ENCODE results near the gene PIGZ. TPM values are rescaled to one million over a fixed set of nuclear protein-coding genes. Genes with fewer than 3 reads are reported as not detected.

PIGZ gene
- total RNA-seq, 2 donors from 2014 or later, result 3.4 to 6.4 TPM

- intact Hi-C loops (cut with DNase I), result no loop called here
- DNase-seq (ENCODE audit: low spot score), result peak; percentile 58
Measured at GRCh38 chr3:196987022-196987421, 18.4 kb upstream of the PIGZ start.

GRCh38 chr3:196985954-196986885 lies 17.6 kb upstream of the PIGZ start:
- peak; percentile 37 for DNase-seq (ENCODE audit: low spot score)
- intact Hi-C loops (cut with DNase I), result no loop called here

DNA sequence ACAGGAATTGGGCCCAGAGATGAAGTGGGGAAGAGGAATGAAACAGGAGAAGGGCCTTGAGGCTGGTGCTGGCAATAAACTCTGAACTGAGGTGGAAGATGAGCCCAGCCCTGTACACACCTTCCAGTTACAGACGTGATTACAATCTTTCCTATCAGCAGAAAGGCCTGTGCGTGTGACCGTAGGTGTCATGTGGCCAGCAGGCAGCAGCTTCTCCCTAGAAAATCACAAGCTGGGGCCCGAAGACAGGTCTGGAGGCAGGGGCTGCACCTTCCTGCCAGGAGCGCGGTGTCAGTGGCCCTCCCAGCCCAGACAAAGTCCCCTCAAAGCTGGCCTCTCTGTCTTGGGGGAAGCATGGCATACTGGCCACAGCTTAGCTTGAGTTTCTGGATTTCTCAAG lies 16.7 kb upstream of the PIGZ start:
- peak; percentile 29 for DNase-seq (ENCODE audit: low spot score)
- intact Hi-C loops (cut with DNase I), result no loop called here

GRCh38 chr3:196983186-196983585 lies 14.6 kb upstream of the PIGZ start:
- intact Hi-C loops (cut with DNase I), result no loop called here
- no peak for DNase-seq (ENCODE audit: low spot score)

DNA sequence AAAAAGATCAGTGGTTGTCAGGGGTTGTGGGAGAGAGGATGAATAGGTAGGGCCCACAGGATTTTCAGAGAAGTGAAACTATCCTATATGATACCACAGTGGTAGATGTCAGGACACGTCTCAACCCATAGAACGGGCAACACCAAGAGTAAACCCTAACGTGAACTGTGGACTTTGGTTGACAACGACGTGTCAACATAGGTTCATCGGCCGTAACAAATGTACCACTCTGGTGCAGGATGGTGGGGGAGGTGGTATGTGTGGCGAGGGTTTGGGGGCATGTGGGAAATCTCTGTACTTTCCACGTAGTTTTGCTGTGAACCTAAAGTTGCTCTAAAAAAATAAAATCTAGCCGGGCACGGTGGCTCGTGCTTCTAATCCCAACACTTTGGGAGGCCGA lies 13.0 kb upstream of the PIGZ start:
- no peak for DNase-seq (ENCODE audit: low spot score)
- intact Hi-C loops (cut with DNase I), result no loop called here

DNA sequence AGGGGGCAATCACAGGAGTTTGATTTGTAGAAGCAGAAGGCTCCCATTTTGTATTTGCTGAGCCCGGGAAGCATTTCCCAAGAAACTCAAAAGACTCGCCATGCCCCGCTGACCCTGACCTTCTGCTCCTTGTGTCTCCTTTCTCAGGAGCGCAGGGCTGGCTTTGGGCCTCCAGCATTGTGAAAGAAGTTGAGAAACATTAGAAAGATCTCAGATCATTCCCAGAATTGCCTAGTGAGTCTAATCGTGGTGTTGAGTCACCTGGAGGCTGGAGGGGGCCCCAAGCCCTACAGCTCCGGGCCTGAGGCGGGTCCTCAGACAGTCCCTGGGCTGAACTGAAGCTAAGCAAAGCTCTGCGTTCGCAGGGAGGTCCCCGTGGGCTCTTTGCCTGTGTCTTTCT lies 10.9 kb upstream of the PIGZ start:
- intact Hi-C loops (cut with DNase I), result no loop called here
- no peak for DNase-seq (ENCODE audit: low spot score)

DNA sequence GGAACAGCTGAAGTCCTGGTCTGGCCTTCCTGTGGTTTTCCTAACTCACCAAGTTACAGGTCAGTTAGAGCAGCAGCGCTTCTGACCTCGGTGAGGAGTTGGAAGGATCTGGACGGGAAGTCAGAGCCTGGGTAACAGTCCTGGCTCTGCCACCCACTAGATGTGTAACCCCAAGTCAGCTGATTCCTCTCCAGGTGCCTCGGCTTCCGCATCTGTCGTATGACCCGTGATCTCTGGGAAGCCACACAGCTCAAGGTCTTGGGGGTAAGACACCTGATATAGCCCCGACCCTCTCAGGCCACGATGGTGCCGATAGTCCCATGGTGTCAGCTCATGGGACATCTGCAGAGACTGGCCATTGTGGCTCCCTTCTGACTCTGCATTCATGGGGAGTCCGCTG lies 8.3 kb upstream of the PIGZ start:
- no peak for DNase-seq (ENCODE audit: low spot score)
- intact Hi-C loops (cut with DNase I), result no loop called here

DNA sequence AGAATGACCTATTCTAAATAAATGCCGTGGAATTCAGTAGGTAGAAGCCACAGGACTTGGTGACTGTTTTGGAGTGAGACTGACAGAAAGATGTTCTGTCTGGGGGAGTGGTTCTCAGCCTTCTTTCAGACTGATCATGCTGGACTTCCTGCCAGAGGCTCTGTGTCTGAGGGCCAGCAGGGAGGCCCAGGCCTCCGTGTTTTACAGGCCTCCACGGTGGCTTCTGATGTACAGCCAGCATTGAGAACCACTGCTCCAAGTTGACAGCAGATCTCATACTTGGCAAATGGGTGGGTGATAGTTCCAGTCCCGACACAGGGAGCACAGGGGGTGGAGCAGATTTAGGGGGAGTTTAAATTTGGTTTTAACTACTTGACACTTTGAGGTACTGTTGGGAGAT lies 6.7 kb upstream of the PIGZ start:
- intact Hi-C loops (cut with DNase I), result no loop called here
- DNase-seq (ENCODE audit: low spot score), result no peak

DNA sequence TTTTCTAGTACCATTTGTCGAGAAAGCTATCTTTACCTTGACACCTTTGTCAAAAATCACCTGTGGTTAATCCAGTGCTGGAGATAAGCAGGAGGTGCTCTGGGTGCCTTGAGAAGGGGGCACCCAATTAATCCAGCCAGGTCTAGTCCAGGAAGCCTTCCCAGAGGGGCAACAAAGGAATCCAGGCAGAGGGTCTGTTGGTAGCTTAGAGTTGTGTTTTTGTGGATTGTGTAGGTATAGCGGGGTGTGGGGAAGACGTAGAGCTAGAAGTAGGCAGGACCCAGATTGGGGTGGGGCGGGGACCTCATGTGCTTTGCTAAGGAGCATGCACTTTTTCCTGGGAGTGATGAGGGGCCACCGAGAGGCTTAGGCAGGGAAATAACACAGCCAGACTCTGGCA lies 6.0 kb upstream of the PIGZ start:
- DNase-seq (ENCODE audit: low spot score), result no peak
- intact Hi-C loops (cut with DNase I), result no loop called here

DNA sequence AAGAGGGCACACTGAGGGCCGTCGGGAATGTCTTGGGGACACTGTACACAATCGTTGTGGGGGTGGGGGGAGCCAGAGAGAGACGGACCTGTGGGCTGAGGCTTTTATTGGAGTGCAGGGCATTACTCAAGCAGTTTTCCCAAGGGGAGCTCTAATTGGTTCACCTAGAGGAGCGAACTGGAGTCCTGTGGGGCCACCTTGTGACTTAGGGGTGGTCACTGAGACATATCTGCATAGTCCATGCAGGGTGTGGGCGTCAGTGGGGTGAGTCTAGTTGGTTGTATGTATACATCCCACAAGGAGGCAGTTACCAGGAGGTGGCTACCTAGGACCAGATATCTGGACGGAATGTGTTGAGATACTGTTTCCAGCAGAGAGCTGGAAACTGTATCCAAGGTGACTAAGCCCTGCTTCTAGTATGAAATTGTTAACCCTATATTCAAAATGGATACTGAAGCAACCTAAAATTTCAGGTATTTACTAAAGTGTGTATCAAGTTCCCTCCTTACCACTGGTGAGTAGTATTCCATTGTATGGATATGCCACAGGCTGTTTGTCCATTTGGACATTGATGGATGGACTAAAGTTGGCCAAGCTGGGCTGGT lies 2.6 kb upstream of the PIGZ start:
- intact Hi-C loops (cut with DNase I), result no loop called here
- DNase-seq (ENCODE audit: low spot score), result no peak

DNA sequence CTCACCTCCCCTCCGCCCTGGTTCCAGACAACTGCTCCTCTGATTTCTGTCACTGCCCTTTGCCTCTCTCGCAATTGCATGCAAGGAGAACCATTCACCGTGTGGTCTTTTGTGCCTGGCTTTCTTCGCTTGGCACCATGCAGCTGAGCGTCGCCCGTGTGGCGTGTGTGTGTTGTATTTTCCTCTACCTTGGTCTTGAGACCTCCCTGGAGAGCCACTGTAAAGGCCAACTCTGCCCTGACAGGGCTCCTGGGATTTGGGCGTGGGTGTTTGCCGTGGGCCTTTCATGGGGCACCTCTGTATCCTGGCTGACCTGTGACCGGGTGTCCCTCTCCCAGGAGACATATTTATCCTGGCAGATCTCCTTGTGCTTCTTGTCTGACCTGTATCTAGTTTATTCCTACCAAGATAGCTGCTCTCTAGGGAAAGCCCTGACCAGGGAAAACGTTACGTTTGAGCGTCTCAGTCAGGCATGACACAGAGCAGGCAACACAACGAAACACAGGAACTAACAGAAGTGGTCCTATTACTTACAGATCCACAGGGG lies 2.0 kb upstream of the PIGZ start:
- no peak for DNase-seq (ENCODE audit: low spot score)
- intact Hi-C loops (cut with DNase I), result no loop called here

DNA sequence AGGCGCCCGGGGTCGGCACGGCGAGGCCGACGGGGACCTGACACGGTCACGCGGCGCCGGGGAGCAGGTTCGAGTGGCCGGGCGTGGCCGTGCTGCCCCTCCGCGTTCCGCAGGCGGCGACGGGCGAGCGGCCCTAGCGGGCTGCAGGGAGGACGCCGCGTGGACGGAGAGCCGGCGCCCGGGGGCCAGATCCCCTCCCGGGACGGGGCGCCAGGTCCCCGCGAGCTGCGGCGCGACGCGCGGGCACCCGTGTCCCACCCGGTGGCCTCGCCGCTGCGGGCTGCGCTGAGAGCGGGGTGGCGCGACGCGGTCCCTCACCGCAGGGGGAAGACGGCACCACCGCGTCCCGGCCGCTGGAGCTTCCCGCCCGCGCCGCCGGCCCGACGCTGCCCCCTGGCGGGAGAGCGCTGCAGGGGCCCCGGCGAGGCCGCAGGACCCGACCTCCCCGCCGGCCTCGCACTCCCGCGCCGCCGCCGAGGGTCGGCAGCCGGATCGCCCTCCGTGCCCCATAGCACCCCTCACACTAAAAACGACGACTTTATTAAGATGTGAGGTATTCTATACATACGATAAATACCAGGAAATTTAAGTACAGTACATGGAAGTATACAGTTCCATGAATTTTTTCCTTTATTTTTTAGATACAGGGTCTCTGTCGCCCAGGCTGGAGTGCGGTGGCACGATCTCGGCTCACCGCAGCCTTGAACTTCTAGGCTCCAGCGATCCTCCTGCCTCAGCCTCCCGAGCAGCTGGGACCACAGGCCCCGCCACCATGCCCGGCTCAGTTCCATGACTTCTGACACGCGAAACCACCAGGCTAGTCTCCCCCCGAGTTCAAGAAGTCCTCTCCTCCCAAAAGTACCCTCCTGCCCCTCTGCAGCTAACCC lies 1.3 kb upstream of the PIGZ start:
- peak; percentile 88 for DNase-seq (ENCODE audit: low spot score)
- intact Hi-C loops (cut with DNase I), result no loop called here

DNA sequence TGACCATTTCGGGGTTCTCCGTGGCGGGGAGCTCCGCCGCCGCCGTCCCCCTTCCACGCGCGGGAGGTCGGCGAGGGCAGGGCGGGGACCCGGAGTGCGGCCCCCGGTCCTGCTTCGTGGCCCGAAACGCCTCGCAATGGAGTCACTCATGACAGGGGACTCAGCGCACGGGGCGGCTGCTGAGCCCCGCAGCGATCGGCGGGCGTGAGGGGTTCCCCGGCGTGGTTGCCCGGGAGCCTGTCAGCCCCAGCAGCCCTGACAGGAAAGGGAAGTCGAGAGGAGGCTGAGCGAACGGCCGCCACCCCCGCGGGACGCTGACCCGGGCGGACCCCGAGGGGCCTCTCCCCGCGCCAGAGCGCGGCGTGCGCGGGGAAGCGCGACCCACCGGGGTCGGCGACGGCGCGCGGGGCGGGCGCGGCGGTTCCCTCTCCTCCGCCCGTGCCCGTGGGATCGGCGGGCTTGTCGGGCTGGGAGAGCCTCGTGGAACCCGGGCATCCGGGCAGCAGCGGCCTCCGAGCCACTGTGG lies 564 bp upstream of the PIGZ start:
- intact Hi-C loops (cut with DNase I), result no loop called here
- DNase-seq (ENCODE audit: low spot score), result no peak

GRCh38 chr3:196967412-196968232 lies 1.0 kb downstream of the PIGZ start:
- no peak for DNase-seq (ENCODE audit: low spot score)
- intact Hi-C loops (cut with DNase I), result no loop called here

DNA sequence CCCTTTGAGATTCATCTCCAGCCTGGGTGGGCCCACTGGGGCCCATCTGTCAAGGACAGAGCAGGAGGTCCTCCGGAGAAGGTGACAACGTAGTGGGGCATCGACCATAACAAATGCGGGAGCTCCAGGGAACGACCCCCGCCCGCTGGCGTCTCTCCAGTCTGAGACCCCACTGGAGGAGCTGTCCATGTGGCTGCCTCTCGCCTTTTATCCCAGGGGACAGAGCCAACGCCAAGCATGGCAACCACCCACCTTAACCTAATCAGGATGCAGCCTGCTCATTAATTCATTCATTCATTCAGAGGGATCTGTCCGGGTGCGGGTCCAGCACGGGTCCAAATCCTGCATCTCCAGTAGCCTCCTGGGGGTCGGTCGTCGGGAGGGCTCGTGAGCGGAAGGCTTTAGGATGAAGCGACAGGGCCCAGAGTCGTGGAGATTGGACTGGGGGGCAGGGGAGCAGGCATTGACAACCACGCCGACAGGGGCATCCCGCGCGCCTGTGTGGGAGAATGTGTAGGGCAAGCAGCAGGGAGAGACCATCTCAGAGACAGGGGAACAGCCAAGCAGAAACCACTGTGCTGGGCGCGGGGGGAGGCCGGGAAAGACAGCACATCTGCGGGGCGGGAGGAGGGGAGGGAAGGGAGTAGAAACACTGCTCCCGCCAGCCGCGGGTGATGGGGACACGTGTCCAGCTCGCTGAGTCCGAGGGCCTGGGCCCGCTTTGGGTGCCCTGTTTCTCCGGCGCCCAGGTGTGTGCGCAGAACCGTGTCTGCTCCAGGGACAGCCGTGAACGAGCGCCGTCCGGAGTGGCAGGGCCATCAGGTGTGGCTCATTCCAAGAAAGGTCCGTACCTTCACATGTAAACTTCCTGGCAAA lies 1.9 kb downstream of the PIGZ start:
- intact Hi-C loops (cut with DNase I), result no loop called here
- no peak for DNase-seq (ENCODE audit: low spot score)

DNA sequence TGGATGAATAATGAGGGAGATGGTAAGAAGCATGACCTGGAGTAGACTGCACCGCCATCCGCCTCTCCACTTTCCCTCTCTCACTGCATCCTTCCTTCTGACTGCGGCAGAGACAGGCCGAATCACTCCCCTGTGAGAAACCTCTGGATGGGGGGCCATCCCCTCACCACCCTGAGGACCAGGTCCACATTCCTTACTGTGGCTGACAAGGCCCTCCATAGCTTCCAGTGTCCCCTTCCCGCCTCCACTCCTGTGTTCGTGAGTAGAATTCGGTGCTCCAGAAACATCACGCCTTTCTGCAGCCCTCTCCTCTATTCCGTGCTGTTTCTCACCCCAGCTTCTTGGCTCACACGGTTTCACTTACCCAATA lies 2.8 kb downstream of the PIGZ start:
- DNase-seq (ENCODE audit: low spot score), result no peak
- intact Hi-C loops (cut with DNase I), result no loop called here

- intact Hi-C loops (cut with DNase I), result no loop called here
- no peak for DNase-seq (ENCODE audit: low spot score)
Measured at GRCh38 chr3:196965112-196965803, 3.4 kb downstream of the PIGZ start.
